Kidney epithelial cell (primary cell): ENCODE results near the gene HCFC2. TPM values are rescaled to one million over a fixed set of nuclear protein-coding genes. Genes with fewer than 3 reads are reported as not detected.

Experiments
- DNase-seq: peaks from one replicate; pipeline ENCODE4 v3.0.0-alpha.2; 2010; ENCODE audit warnings: low read depth
- H3K27me3 ChIP-seq: 2 replicates; pipeline ENCODE4 v1.6.0; 2011; ENCODE audit warnings: low read length; ENCODE audit not compliant: control insufficient read depth, insufficient read depth
- H3K36me3 ChIP-seq: 2 replicates; pipeline ENCODE4 v1.5.1; 2011; ENCODE audit warnings: low read length; ENCODE audit not compliant: control insufficient read depth, insufficient read depth
- H3K4me3 ChIP-seq: 2 replicates; pipeline ENCODE4 v1.5.1; 2011; ENCODE audit warnings: low read depth, mild to moderate bottlenecking, control low read depth, low read length
- CTCF ChIP-seq: IDR thresholded peaks from 2 replicates; pipeline ENCODE4 v1.5.1; 2011; ENCODE audit warnings: mild to moderate bottlenecking, moderate library complexity, low read length, control low read depth, inconsistent platforms; ENCODE audit not compliant: insufficient read depth, poor library complexity, severe bottlenecking
- total RNA-seq: library from RNA; depleted of rRNA; stranded (reverse); fragments of >200 nt; gene quantifications from 2 replicates; pipeline ENCODE4 v1.2.3, GENCODE V29; 2015

Gene HCFC2
- total RNA-seq, 1 donor from 2014 or later, result 7.4 TPM

- TF ChIP-seq CTCF, result no peak
- DNase-seq, result no peak
- H3K36me3 ChIP-seq, result no peaks in the 10 kb centered on the region
These were observed 660 bp upstream of the HCFC2 start for GRCh38 chr12:104063712-104064030.

GRCh38 chr12:104064842-104065427, 604 bp downstream of the HCFC2 start:
- Histone ChIP-seq H3K27me3 (no peaks in the 10 kb centered on the region), H3K4me3 (peak overlapping the region; percentile 95), H3K36me3 (no peaks in the 10 kb centered on the region)
- DNase-seq, result no peak
- no peak for TF ChIP-seq CTCF

More at GRCh38 chr12:104063712-104064030, 660 bp upstream of the HCFC2 start:
- H3K27me3 ChIP-seq, result no peaks in the 10 kb centered on the region
- peak overlapping the region; percentile 95 for H3K4me3 ChIP-seq

GRCh38 chr12:104072099-104072498, 7.8 kb downstream of the HCFC2 start:
- H3K4me3 ChIP-seq, result no peak overlapping the region
- no peaks in the 10 kb centered on the region for H3K36me3 ChIP-seq
- H3K27me3 ChIP-seq, result no peaks in the 10 kb centered on the region
- TF ChIP-seq CTCF, result no peak
- no peak for DNase-seq

- Histone ChIP-seq H3K27me3 (no peaks in the 10 kb centered on the region), H3K4me3 (no peak overlapping the region), H3K36me3 (no peaks in the 10 kb centered on the region)
- no peak for TF ChIP-seq CTCF
- no peak for DNase-seq
These were observed 9.4 kb downstream of the HCFC2 start for GRCh38 chr12:104073699-104074098.

GRCh38 chr12:104079024-104079423, 14.7 kb downstream of the HCFC2 start:
- no peak for DNase-seq
- Histone ChIP-seq H3K4me3 (no peak overlapping the region), H3K36me3 (no peaks in the 10 kb centered on the region), H3K27me3 (no peaks in the 10 kb centered on the region)
- no peak for TF ChIP-seq CTCF

GRCh38 chr12:104080764-104081163, 16.4 kb downstream of the HCFC2 start:
- TF ChIP-seq CTCF, result no peak
- Histone ChIP-seq H3K27me3 (no peaks in the 10 kb centered on the region), H3K36me3 (no peaks in the 10 kb centered on the region), H3K4me3 (no peak overlapping the region)
- DNase-seq, result no peak
